HG03066 (cell line): ENCODE measurements around the gene KRT85.
"Not testable (repeated sequence)": the region's sequence is repeated elsewhere in the genome, so short reads cannot be mapped to it uniquely, and the experiment has no call there.

Source experiments
- ATAC-seq: cut with Tn5 transposase; IDR thresholded peaks from one replicate; pipeline ENCODE4 v1.9.1; 2021; ENCODE audit warnings: low read depth; ENCODE audit not compliant: unreplicated experiment

KRT85 gene

GRCh38 chr12:52366738-52367485 is at the start of gene KRT85:
TSS of gene KRT85 (minus strand) at chr12:52367481. CDS start at chr12:52367405, 76 bp downstream.
- no peak for ATAC-seq

- ATAC-seq: no peak
These were observed 49.5 kb upstream of the KRT85 start for GRCh38 chr12:52416795-52417194.

GRCh38 chr12:52415870-52416750 is 48.8 kb upstream of the KRT85 start:
- ATAC-seq: no peak

- ATAC-seq: no peak
These were observed 47.7 kb upstream of the KRT85 start for GRCh38 chr12:52414936-52415335.

GRCh38 chr12:52413782-52414345 is 46.6 kb upstream of the KRT85 start:
- no peak for ATAC-seq

- ATAC-seq: no peak
These were observed 45.9 kb upstream of the KRT85 start for GRCh38 chr12:52413202-52413601.

- ATAC-seq: no peak
These were observed 44.5 kb upstream of the KRT85 start for GRCh38 chr12:52411815-52412214.

GRCh38 chr12:52410589-52411248 is 43.4 kb upstream of the KRT85 start:
- not testable (repeated sequence) for ATAC-seq

GRCh38 chr12:52407918-52408317 is 40.6 kb upstream of the KRT85 start:
- ATAC-seq: no peak

- ATAC-seq: no peak
These were observed 38.7 kb upstream of the KRT85 start, which contains the start of gene KRT82 for GRCh38 chr12:52405922-52406385. TSS of gene KRT82 (minus strand) at chr12:52406335. CDS start at chr12:52406277, 58 bp downstream.

- no peak for ATAC-seq
These were observed 37.7 kb upstream of the KRT85 start for GRCh38 chr12:52404951-52405350.

GRCh38 chr12:52403561-52403960 is 36.3 kb upstream of the KRT85 start:
- ATAC-seq: no peak

GRCh38 chr12:52402873-52403540 is 35.7 kb upstream of the KRT85 start:
- no peak for ATAC-seq

GRCh38 chr12:52402377-52402776 is 35.1 kb upstream of the KRT85 start:
- ATAC-seq: no peak

GRCh38 chr12:52401926-52402325 is 34.6 kb upstream of the KRT85 start:
- ATAC-seq: no peak

GRCh38 chr12:52401526-52401925 is 34.2 kb upstream of the KRT85 start:
- ATAC-seq: no peak

- no peak for ATAC-seq
These were observed 33.6 kb upstream of the KRT85 start for GRCh38 chr12:52400906-52401305.

- ATAC-seq: no peak
These were observed 32.5 kb upstream of the KRT85 start for GRCh38 chr12:52399756-52400155.

- ATAC-seq: no peak
These were observed 30.9 kb upstream of the KRT85 start for GRCh38 chr12:52398176-52398575.

- no peak for ATAC-seq
These were observed 29.4 kb upstream of the KRT85 start for GRCh38 chr12:52396656-52397055.
